HG03039 (cell line): ENCODE data around the gene CTNNA3.
"Not testable (repeated sequence)": the region's sequence is repeated elsewhere in the genome, so short reads cannot be mapped to it uniquely, and the experiment has no call there.

Experiments used
- ATAC-seq: cut with Tn5 transposase; IDR thresholded peaks from one replicate; pipeline ENCODE4 v1.9.1; 2021; ENCODE audit warnings: mild to moderate bottlenecking, moderate library complexity; ENCODE audit not compliant: unreplicated experiment

CTNNA3 gene

GRCh38 chr10:67519434-67519833 is 176.6 kb downstream of the CTNNA3 start:
- no peak for ATAC-seq

GRCh38 chr10:67518756-67519155 is 177.2 kb downstream of the CTNNA3 start:
- no peak for ATAC-seq

GRCh38 chr10:67518043-67518442 is 178.0 kb downstream of the CTNNA3 start:
- no peak for ATAC-seq

GRCh38 chr10:67506757-67507091 is 189.3 kb downstream of the CTNNA3 start:
- ATAC-seq: no peak

GRCh38 chr10:67506083-67506756 is 189.8 kb downstream of the CTNNA3 start:
- ATAC-seq: no peak

GRCh38 chr10:67492317-67493019 is 203.5 kb downstream of the CTNNA3 start:
- ATAC-seq: no peak

GRCh38 chr10:67487906-67488619 is 207.9 kb downstream of the CTNNA3 start:
- no peak for ATAC-seq

- ATAC-seq: peak; percentile 58
Observed at GRCh38 chr10:67487199-67487598, 208.8 kb downstream of the CTNNA3 start.

GRCh38 chr10:67477868-67478267 is 218.1 kb downstream of the CTNNA3 start:
- ATAC-seq: no peak

- no peak for ATAC-seq
Observed at GRCh38 chr10:67476201-67476600, 219.8 kb downstream of the CTNNA3 start.

GRCh38 chr10:67473850-67474633 is 222.0 kb downstream of the CTNNA3 start:
- ATAC-seq: no peak

- ATAC-seq: no peak
Observed at GRCh38 chr10:67471022-67471421, 225.0 kb downstream of the CTNNA3 start.

GRCh38 chr10:67464278-67464677 is 231.7 kb downstream of the CTNNA3 start:
- no peak for ATAC-seq

GRCh38 chr10:67452892-67453291 is 243.1 kb downstream of the CTNNA3 start:
- ATAC-seq: no peak

GRCh38 chr10:67438605-67439304 is 257.2 kb downstream of the CTNNA3 start:
- no peak for ATAC-seq

- ATAC-seq: no peak
Observed at GRCh38 chr10:67433276-67433675, 262.7 kb downstream of the CTNNA3 start.

GRCh38 chr10:67402620-67403019 is 293.4 kb downstream of the CTNNA3 start:
- no peak for ATAC-seq

GRCh38 chr10:67401711-67402110 is 294.3 kb downstream of the CTNNA3 start:
- ATAC-seq: no peak

GRCh38 chr10:67386841-67387533 is 309.0 kb downstream of the CTNNA3 start:
- ATAC-seq: not testable (repeated sequence)

GRCh38 chr10:67386260-67386659 is 309.7 kb downstream of the CTNNA3 start:
- ATAC-seq: no peak
